ENCODE data around the gene OR4C3. TPM values are rescaled to one million over a fixed set of nuclear protein-coding genes. Genes with fewer than 3 reads are reported as not detected.
"Not testable (repeated sequence)": the region's sequence is repeated elsewhere in the genome, so short reads cannot be mapped to it uniquely, and the experiment has no call there.

Gene OR4C3
- not detected for total RNA-seq

GRCh38 chr11:48324620-48325019 is at the start of gene OR4C3:
Gene OR4C3 (plus strand): TSS chr11:48324920. CDS start chr11:48325022, 102 bp downstream.
- H3K9me3 Mint-ChIP-seq, H3K36me3 Mint-ChIP-seq, H3K27ac Mint-ChIP-seq, DNase-seq, H3K4me1 Mint-ChIP-seq, H3K4me3 Mint-ChIP-seq: not testable (repeated sequence)
- peaks cover 11% of the 10 kb centered on the region for H3K27me3 Mint-ChIP-seq

DNA sequence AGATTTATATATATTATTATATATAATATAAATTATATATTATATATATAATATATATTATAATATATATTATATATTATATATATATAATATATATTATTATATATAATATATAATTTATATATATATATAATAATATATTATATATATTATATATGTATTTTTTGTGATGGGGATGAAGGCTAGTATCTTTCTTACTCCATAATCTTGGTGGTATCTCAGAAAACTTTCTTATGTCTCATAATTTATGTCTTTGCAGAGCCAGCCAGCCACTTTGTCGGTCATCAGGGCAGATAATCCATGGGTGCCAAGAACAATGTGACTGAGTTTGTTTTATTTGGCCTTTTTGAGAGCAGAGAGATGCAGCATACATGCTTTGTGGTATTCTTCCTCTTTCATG is 18.8 kb upstream of the OR4C3 start, which contains the start of gene OR4S1:
TSS of gene OR4S1 (plus strand) at position 301 of the 400 bp plus-strand sequence. CDS start at position 301, 0 bp downstream.
- Mint-ChIP-seq H3K4me1 (no peaks in the 10 kb centered on the region), H3K4me3 (no peak within 1 kb of the TSS)

GRCh38 chr11:48307760-48308386 is 16.8 kb upstream of the OR4C3 start:
- Mint-ChIP-seq H3K27ac (no peak overlapping the region), H3K4me1 (no peaks in the 10 kb centered on the region), H3K4me3 (no peak overlapping the region), H3K36me3 (no peaks in the 10 kb centered on the region), H3K27me3 (no peaks in the 10 kb centered on the region), H3K9me3 (no peaks in the 10 kb centered on the region)
- peak; percentile 52 for DNase-seq

More for the DNA sequence above, 18.8 kb upstream of the OR4C3 start, which contains the start of gene OR4S1:
- peaks cover 2% of the 10 kb centered on the region for H3K9me3 Mint-ChIP-seq
- H3K27ac Mint-ChIP-seq = no peak within 1 kb of the TSS
- no peaks in the 10 kb centered on the region for H3K27me3 Mint-ChIP-seq
- H3K36me3 Mint-ChIP-seq = no peaks in the 10 kb centered on the region
- no peak for DNase-seq

DNA sequence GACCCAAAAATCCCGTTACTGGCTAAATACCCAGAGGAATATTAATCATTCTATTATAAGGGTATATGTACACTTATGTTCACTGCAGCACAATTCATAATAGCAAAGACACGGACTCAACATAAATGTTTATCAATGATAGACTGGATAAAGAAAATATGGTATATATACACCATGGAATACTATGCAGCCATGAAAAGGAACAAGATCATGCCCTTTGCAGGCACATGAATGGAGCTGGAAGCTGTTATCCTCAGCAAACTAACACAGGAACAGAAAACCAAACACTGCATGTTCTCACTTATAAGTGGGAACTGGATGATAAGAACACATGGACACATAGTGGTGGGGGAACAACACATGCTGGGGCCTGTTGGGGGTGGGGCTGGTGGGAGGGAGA is 11.1 kb upstream of the OR4C3 start:
- not testable (repeated sequence) for H3K36me3 Mint-ChIP-seq, H3K9me3 Mint-ChIP-seq, DNase-seq, H3K4me1 Mint-ChIP-seq, H3K27ac Mint-ChIP-seq, H3K4me3 Mint-ChIP-seq, H3K27me3 Mint-ChIP-seq

DNA sequence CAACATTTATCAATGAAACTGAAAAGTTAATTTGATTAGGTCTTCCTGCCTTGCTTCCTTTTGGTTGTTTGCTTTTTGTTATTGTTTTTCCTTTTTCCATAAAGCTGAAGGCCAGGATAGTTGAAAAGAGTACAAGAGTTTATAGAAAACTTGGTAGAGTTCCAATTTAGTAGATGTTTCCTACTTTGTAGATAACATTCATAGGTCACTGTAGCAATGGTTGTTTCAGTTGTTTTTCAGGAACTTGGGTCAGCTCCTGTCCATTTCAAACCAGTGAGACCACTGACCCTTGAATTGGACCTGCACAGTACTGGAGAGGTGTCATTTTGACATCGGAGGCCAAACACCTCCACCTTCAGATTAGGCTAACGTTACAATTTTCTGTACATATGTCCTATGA is 4.9 kb upstream of the OR4C3 start:
- not testable (repeated sequence) for DNase-seq, H3K4me1 Mint-ChIP-seq, H3K9me3 Mint-ChIP-seq, H3K36me3 Mint-ChIP-seq, H3K27ac Mint-ChIP-seq, H3K27me3 Mint-ChIP-seq, H3K4me3 Mint-ChIP-seq

DNA sequence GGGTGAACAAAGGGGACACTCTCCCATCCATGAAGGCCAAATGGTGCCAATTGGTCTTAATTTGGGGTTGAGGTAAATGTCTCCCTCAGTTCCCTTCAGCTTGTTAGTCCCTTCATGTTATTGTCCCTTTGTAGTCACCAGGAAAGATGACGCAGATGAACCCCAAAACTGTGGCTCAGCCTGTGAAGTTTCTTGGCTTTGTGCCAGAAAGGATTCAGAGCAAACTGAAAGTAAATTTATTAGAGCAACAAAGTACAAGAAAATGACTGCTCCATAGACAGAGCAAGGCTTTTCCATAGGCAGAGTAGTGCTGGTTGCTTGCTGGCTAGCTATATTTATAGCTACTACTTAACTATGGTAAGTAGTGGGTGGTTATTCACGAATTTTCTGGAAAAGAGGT is 16.7 kb downstream of the OR4C3 start:
- H3K4me3 Mint-ChIP-seq = no peak overlapping the region
- DNase-seq = no peak
- H3K27me3 Mint-ChIP-seq = no peaks in the 10 kb centered on the region
- H3K27ac Mint-ChIP-seq = no peak overlapping the region
- peaks cover 9% of the 10 kb centered on the region for H3K9me3 Mint-ChIP-seq
- no peaks in the 10 kb centered on the region for H3K4me1 Mint-ChIP-seq
- no peaks in the 10 kb centered on the region for H3K36me3 Mint-ChIP-seq

- H3K9me3 Mint-ChIP-seq = peaks cover 14% of the 10 kb centered on the region
- H3K36me3 Mint-ChIP-seq, H3K27ac Mint-ChIP-seq: not testable (repeated sequence)
Measured at GRCh38 chr11:48342505-48342904, 17.8 kb downstream of the OR4C3 start.

GRCh38 chr11:48346286-48346685 is 21.6 kb downstream of the OR4C3 start:
- not testable (repeated sequence) for H3K27me3 Mint-ChIP-seq, H3K36me3 Mint-ChIP-seq, DNase-seq, H3K27ac Mint-ChIP-seq, H3K4me1 Mint-ChIP-seq, H3K4me3 Mint-ChIP-seq
- peaks cover 20% of the 10 kb centered on the region for H3K9me3 Mint-ChIP-seq

More at GRCh38 chr11:48342505-48342904, 17.8 kb downstream of the OR4C3 start:
- not testable (repeated sequence) for H3K4me3 Mint-ChIP-seq, H3K27me3 Mint-ChIP-seq, DNase-seq, H3K4me1 Mint-ChIP-seq

GRCh38 chr11:48354013-48354412 is 29.3 kb downstream of the OR4C3 start:
- H3K36me3 Mint-ChIP-seq = no peaks in the 10 kb centered on the region
- H3K9me3 Mint-ChIP-seq = peaks cover 7% of the 10 kb centered on the region
- H3K4me1 Mint-ChIP-seq = no peaks in the 10 kb centered on the region
- H3K4me3 Mint-ChIP-seq = no peak overlapping the region
- H3K27me3 Mint-ChIP-seq = no peaks in the 10 kb centered on the region
- H3K27ac Mint-ChIP-seq = no peak overlapping the region
- DNase-seq = no peak

GRCh38 chr11:48354677-48355076 is 30.0 kb downstream of the OR4C3 start:
- DNase-seq = no peak
- no peak overlapping the region for H3K4me3 Mint-ChIP-seq
- no peaks in the 10 kb centered on the region for H3K36me3 Mint-ChIP-seq
- no peak overlapping the region for H3K27ac Mint-ChIP-seq
- H3K9me3 Mint-ChIP-seq = peaks cover 10% of the 10 kb centered on the region
- H3K4me1 Mint-ChIP-seq = no peaks in the 10 kb centered on the region
- H3K27me3 Mint-ChIP-seq = no peaks in the 10 kb centered on the region

DNA sequence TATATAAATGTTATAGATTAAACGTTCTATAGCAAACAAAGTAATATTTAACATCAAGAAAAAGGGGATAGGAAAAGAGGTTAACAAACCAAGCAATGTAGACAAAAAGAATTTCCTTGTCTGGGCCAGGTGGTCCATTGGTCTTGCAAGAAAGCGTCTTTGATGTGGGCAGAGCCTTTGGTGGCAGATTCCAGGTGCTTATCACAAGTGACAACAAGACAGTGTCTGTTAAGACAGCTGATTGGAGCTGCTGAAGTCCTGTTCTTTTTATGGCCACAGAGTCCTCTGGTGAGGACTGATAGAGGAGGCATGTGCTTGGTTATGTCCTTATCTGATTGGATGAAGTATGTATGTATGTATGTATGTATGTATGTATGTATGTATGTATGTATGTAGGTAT is 36.6 kb downstream of the OR4C3 start:
- peaks cover 10% of the 10 kb centered on the region for H3K9me3 Mint-ChIP-seq
- DNase-seq, H3K4me1 Mint-ChIP-seq, H3K27me3 Mint-ChIP-seq, H3K4me3 Mint-ChIP-seq, H3K36me3 Mint-ChIP-seq, H3K27ac Mint-ChIP-seq: not testable (repeated sequence)

DNA sequence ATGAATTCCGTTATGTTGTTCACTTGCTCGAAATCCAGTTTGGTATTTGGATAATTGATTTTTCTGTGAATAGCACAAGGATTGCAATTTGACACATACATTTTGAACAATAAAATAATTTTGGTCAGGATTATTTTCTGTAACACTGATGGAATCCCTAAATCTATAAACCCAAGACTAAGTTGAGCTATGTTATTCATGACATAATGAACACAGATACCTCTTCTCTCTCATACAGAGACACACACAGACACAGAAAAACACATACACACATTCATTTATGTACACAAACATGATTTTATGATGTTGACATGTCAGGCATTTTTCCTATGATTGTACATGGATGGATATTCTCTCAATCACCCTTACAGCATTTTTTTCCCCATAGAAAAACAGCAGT is 41.6 kb downstream of the OR4C3 start, which contains the start of gene OR4C5:
TSS of gene OR4C5 (minus strand) at position 101 of the 400 bp plus-strand sequence. CDS start at position 101, 0 bp downstream.
- Mint-ChIP-seq H3K27me3 (no peaks in the 10 kb centered on the region), H3K4me1 (no peaks in the 10 kb centered on the region), H3K9me3 (peaks cover 2% of the 10 kb centered on the region), H3K4me3 (no peak within 1 kb of the TSS), H3K36me3 (no peaks in the 10 kb centered on the region), H3K27ac (no peak within 1 kb of the TSS)
- no peak for DNase-seq

Other genes with a start within 250 kb of the OR4C3 start
- gene OR4B1, start 108.1 kb upstream of the OR4C3 start, total RNA-seq = not detected
- not detected for gene OR4X2, start 79.8 kb upstream of the OR4C3 start, total RNA-seq
- not detected for gene OR4X1, start 61.1 kb upstream of the OR4C3 start, total RNA-seq
- not detected for gene OR4S1, start 18.7 kb upstream of the OR4C3 start, total RNA-seq
- gene OR4C5, start 41.5 kb downstream of the OR4C3 start, total RNA-seq = not detected
- not detected for gene OR4A47, start 163.9 kb downstream of the OR4C3 start, total RNA-seq

All from activated naive CD8-positive, alpha-beta T cell treated with anti-CD3 and anti-CD28 coated beads for 36 hours (primary cell).